ENCODE measurements around the gene FUOM. TPM values are rescaled to one million over a fixed set of nuclear protein-coding genes. Genes with fewer than 3 reads are reported as not detected.

Gene FUOM
- total and polyA plus RNA-seq, 9 of the 15 experiments (the other 6 are each of a cell fraction or from before 2014, with no cell fraction given): 1.8 to 96.1 (median 27.0) TPM

DNA sequence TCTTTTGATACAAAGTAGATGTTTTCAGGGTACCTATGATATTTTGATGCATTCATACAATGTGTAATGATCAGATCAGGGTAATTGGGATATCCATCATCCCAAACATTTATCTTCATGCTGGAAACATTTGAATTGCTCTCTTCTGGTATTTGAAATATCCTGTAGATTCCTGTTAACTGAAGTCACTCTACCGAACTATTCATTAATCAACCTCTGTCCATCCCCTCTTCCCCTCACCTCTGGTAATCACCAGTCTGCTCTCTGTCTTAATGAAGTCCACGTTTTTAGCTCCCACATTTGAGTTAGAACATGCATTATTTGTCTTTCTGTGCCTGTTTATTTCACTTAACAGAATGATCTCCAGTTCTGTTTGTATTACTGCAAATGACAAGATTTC lies 47.5 kb upstream of the FUOM start (continued):
- TF ChIP-seq, protein P1, sequence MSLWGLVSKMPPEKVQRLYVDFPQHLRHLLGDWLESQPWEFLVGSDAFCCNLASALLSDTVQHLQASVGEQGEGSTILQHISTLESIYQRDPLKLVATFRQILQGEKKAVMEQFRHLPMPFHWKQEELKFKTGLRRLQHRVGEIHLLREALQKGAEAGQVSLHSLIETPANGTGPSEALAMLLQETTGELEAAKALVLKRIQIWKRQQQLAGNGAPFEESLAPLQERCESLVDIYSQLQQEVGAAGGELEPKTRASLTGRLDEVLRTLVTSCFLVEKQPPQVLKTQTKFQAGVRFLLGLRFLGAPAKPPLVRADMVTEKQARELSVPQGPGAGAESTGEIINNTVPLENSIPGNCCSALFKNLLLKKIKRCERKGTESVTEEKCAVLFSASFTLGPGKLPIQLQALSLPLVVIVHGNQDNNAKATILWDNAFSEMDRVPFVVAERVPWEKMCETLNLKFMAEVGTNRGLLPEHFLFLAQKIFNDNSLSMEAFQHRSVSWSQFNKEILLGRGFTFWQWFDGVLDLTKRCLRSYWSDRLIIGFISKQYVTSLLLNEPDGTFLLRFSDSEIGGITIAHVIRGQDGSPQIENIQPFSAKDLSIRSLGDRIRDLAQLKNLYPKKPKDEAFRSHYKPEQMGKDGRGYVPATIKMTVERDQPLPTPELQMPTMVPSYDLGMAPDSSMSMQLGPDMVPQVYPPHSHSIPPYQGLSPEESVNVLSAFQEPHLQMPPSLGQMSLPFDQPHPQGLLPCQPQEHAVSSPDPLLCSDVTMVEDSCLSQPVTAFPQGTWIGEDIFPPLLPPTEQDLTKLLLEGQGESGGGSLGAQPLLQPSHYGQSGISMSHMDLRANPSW (CRISPR knock-in tag; IDR thresholded peaks at IDR 0.05): no peak
- TF ChIP-seq TRIM24 (IDR thresholded peaks at IDR 0.05) (no peak), SIX5 (IDR thresholded peaks at IDR 0.05; ENCODE audit: borderline replicate concordance in 1 of 2, insufficient read depth in 1 of 2, low read depth in 1 of 2, low read length in 2 of 2) (no peak), ZNF280B (CRISPR knock-in tag; IDR thresholded peaks at IDR 0.05) (no peak), TAF15 (IDR thresholded peaks at IDR 0.05; ENCODE audit: low read depth, low read length) (no peak), ZKSCAN8 (CRISPR knock-in tag; IDR thresholded peaks at IDR 0.05) (no peak), TBP (optimal IDR thresholded peaks at IDR 0.05; ENCODE audit: low read depth, low read length) (no peak), MTA3 (IDR thresholded peaks at IDR 0.05; ENCODE audit: borderline replicate concordance) (no peak)

All from K562 (cell line).